Measurements from ENCODE around the gene ASB18. TPM values are rescaled to one million over a fixed set of nuclear protein-coding genes. Genes with fewer than 3 reads are reported as not detected.

The ASB18 gene
- total RNA-seq, 2 experiments from 2014 or later = not detected

DNA sequence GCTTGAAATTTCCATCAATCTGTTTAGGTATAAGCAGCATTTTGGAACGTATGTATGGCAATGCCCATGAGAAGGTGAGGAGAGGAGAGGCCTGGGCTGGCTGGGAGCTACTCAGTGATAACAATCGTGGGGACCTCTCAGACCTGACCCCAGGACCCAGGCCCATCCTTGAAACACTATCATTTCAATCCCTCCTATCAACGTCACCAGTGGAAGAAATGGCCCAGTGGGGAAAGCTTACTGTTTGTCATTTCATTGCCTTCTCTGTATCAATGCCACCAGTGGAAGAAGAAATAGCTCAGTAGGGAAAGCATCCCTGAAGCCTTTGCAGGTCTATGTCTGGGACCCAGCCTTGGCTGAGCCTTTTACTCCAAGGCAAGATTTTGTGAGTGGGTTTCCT lies 44.8 kb downstream of the ASB18 start:
- H3K4me3 Mint-ChIP-seq = no peak overlapping the region
- no peaks in the 10 kb centered on the region for H3K9me3 Mint-ChIP-seq
- no peak for DNase-seq
- no peaks in the 10 kb centered on the region for H3K4me1 Mint-ChIP-seq
- H3K36me3 Mint-ChIP-seq (ENCODE audit: low read depth) = no peaks in the 10 kb centered on the region
- ChIA-PET CTCF (no interaction called here), POLR2A (no interaction called here)
- no peak overlapping the region for H3K27ac Mint-ChIP-seq
- no peaks in the 10 kb centered on the region for H3K27me3 Mint-ChIP-seq

DNA sequence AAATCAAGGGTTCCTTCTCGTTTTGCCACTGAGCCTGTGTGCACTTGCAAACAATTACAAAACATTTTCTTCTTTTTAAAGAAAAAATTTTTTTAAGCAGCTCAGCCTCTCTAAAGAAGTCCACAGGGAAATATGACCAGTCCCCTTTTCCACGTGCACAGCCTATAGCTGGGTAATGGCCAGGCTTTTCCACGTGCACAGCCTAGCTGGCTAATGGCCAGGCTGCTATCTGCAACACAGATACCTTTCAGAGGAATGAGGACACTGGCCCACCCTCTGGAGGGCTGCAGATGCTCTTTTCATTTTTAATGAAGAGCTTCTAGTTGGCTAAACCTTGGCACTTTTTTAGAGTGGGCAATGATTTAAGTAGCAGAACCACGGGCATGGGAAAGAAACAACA lies 46.3 kb downstream of the ASB18 start:
- no peak for DNase-seq
- H3K27me3 Mint-ChIP-seq = no peaks in the 10 kb centered on the region
- H3K9me3 Mint-ChIP-seq = no peaks in the 10 kb centered on the region
- no peak overlapping the region for H3K4me3 Mint-ChIP-seq
- H3K27ac Mint-ChIP-seq = no peak overlapping the region
- H3K4me1 Mint-ChIP-seq = no peaks in the 10 kb centered on the region
- POLR2A ChIA-PET = no interaction called here
- CTCF ChIA-PET = interaction anchor here (0.7 kb wide), 1 partner anchor 499 kb away, joined by 3 read pairs; no protein-coding TSS in a partner anchor
- H3K36me3 Mint-ChIP-seq (ENCODE audit: low read depth) = no peaks in the 10 kb centered on the region

DNA sequence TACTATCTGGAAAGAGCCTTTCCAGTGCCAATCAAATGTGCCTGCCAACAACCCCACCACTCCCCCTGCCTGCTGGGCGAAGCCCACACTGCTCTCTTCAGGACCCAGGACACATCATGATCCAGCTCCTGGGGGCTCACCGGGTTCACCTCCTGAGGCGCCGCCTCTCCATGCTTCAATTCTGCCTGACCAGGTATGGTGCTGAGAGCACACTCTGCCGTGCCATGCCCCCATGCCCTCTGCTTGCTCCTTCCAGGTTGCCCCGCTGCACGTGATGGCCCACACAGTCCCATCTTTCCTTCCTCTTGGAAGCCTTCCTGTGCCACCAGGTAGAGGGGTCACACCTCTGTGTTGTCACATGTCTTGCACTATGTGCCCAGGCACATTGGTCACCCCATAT lies 47.5 kb downstream of the ASB18 start:
- no peaks in the 10 kb centered on the region for H3K4me1 Mint-ChIP-seq
- H3K36me3 Mint-ChIP-seq (ENCODE audit: low read depth) = no peaks in the 10 kb centered on the region
- H3K27ac Mint-ChIP-seq = no peak overlapping the region
- no peaks in the 10 kb centered on the region for H3K9me3 Mint-ChIP-seq
- DNase-seq = no peak
- H3K4me3 Mint-ChIP-seq = no peak overlapping the region
- ChIA-PET POLR2A (no interaction called here), CTCF (no interaction called here)
- H3K27me3 Mint-ChIP-seq = no peaks in the 10 kb centered on the region

DNA sequence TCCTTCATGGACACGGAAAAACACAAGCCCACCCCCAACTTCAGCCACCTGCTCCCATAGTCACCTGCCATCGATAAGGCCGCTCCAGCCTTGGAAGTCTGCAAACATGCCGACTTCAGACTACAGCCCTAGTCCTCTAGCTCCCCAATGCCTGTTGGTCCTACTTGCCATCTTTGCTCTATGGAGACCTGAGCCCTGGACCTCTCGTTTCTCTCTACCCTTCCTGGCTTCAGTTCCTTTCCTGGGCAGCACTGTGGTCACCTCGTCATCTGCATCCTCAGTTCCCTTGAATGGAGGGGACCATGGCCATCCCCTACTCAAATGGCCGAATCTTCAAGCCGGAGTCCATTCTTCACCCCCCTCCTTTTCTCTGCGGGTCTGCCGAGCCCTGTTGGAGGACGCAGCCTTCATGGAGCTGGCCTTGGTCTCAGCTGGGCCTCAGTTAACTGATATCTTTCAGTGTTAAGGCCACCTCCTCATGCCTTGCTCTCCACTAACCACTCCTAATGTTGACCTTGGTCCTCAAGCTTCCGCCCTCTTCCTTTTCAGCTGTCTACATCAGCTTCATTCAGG lies 48.4 kb downstream of the ASB18 start:
- no peak for DNase-seq
- Mint-ChIP-seq H3K27me3 (no peaks in the 10 kb centered on the region), H3K4me1 (no peaks in the 10 kb centered on the region), H3K9me3 (no peaks in the 10 kb centered on the region), H3K4me3 (no peak overlapping the region), H3K27ac (no peak overlapping the region), H3K36me3 (ENCODE audit: low read depth) (no peaks in the 10 kb centered on the region)
- ChIA-PET CTCF (no interaction called here), POLR2A (no interaction called here)

DNA sequence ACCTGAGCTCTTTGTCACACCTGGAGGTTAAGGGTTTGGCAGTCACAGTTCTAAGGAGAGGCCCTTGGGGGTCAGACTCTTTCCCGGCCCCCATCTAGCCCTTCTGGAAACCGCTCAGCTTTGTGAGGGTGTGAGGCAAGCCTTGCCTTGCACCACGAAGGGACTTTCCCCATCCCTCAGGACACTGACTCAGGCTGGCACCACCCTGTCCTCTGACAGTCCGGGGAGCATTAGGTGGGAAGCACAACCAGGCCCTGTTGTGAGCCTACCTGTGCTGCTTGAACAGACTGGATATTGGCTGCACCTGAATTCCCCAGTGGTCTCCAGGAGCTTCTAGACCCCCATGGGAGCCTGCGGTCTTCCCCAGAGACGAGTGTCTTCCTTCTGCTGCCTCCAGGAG lies 49.0 kb downstream of the ASB18 start:
- ChIA-PET CTCF (interaction anchor here (0.6 kb wide), 1 partner anchor 35 kb away, joined by 3 read pairs; no protein-coding TSS in a partner anchor), POLR2A (no interaction called here)
- H3K4me3 Mint-ChIP-seq = no peak overlapping the region
- H3K27ac Mint-ChIP-seq = no peak overlapping the region
- no peaks in the 10 kb centered on the region for H3K9me3 Mint-ChIP-seq
- DNase-seq = no peak
- no peaks in the 10 kb centered on the region for H3K4me1 Mint-ChIP-seq
- no peaks in the 10 kb centered on the region for H3K36me3 Mint-ChIP-seq (ENCODE audit: low read depth)
- no peaks in the 10 kb centered on the region for H3K27me3 Mint-ChIP-seq

DNA sequence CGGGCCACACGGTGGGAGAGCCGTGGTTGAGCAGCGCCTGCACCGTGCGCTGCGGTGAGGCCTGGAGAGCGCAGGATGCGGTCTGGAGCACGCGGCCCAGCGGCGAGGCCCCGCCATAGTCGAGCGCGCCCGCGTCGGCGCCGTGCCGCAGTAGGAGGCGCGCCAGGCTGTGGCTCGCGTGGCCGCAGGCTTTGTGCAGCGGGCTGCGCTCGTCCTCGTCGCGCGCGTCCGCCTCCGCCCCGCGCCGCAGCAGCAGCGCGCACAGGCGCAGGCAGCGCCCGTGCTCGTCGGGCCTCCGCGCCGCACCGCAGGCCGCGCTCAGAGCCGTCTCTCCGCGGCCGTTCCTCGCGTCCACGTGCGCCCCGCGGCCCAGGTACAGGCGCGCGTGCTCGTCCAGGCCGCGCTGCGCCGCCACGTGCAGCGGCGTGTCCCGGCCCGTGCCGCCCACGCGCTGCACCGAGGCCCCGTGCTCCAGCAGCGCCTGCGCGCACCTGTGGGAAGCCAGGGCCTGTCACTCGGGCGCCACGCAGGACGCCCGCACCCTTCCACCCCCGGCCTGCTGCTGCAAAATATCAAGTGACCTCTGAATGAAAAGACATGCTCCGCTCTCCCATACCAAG lies 49.7 kb downstream of the ASB18 start:
- no peaks in the 10 kb centered on the region for H3K36me3 Mint-ChIP-seq (ENCODE audit: low read depth)
- no peaks in the 10 kb centered on the region for H3K4me1 Mint-ChIP-seq
- CTCF ChIA-PET = interaction anchor here (0.6 kb wide), 1 partner anchor 34 kb away, joined by 3 read pairs; no protein-coding TSS in a partner anchor
- no peak for DNase-seq
- POLR2A ChIA-PET = no interaction called here
- no peak overlapping the region for H3K27ac Mint-ChIP-seq
- no peak overlapping the region for H3K4me3 Mint-ChIP-seq
- H3K9me3 Mint-ChIP-seq = no peaks in the 10 kb centered on the region
- H3K27me3 Mint-ChIP-seq = no peaks in the 10 kb centered on the region

- no peaks in the 10 kb centered on the region for H3K27me3 Mint-ChIP-seq
- CTCF ChIA-PET = no interaction called here
Observed at GRCh38 chr2:236211296-236211695, 52.9 kb downstream of the ASB18 start.

GRCh38 chr2:236210536-236210935 lies 53.7 kb downstream of the ASB18 start:
- H3K36me3 Mint-ChIP-seq (ENCODE audit: low read depth) = no peaks in the 10 kb centered on the region
- H3K9me3 Mint-ChIP-seq = no peaks in the 10 kb centered on the region
- ChIA-PET CTCF (no interaction called here), POLR2A (no interaction called here)
- H3K4me1 Mint-ChIP-seq = no peaks in the 10 kb centered on the region
- DNase-seq = no peak
- no peak overlapping the region for H3K4me3 Mint-ChIP-seq
- no peak overlapping the region for H3K27ac Mint-ChIP-seq
- no peaks in the 10 kb centered on the region for H3K27me3 Mint-ChIP-seq

More at GRCh38 chr2:236211296-236211695, 52.9 kb downstream of the ASB18 start:
- no peak overlapping the region for H3K27ac Mint-ChIP-seq
- H3K36me3 Mint-ChIP-seq (ENCODE audit: low read depth) = no peaks in the 10 kb centered on the region
- DNase-seq = no peak
- H3K9me3 Mint-ChIP-seq = no peaks in the 10 kb centered on the region
- POLR2A ChIA-PET = no interaction called here
- no peak overlapping the region for H3K4me3 Mint-ChIP-seq
- no peaks in the 10 kb centered on the region for H3K4me1 Mint-ChIP-seq

DNA sequence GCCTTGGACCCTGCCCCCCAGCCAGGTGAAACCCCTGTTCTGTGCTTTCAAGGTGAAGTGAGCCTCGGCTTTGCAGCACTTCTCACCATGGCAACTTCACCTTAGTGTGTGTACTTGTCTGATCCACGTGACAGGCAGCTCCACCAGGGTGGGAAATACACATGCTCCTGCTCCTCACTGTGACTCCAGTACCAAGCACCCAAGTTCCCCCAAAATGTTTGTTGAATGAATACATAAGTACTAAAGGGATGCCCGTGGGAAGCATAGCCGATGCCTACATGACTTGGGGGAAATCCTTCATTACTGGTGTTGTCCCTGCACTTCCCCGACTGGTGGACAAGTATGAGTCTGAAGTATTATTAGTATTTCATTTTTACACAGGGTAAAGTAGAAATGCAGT lies 54.2 kb downstream of the ASB18 start:
- H3K4me1 Mint-ChIP-seq = no peaks in the 10 kb centered on the region
- CTCF ChIA-PET = no interaction called here

GRCh38 chr2:236209535-236209934 lies 54.7 kb downstream of the ASB18 start:
- H3K9me3 Mint-ChIP-seq = no peaks in the 10 kb centered on the region
- H3K27me3 Mint-ChIP-seq = no peaks in the 10 kb centered on the region
- ChIA-PET CTCF (no interaction called here), POLR2A (no interaction called here)
- DNase-seq = no peak
- no peaks in the 10 kb centered on the region for H3K4me1 Mint-ChIP-seq
- no peak overlapping the region for H3K4me3 Mint-ChIP-seq
- no peak overlapping the region for H3K27ac Mint-ChIP-seq
- no peaks in the 10 kb centered on the region for H3K36me3 Mint-ChIP-seq (ENCODE audit: low read depth)

More for the DNA sequence above, 54.2 kb downstream of the ASB18 start:
- Mint-ChIP-seq H3K36me3 (ENCODE audit: low read depth) (no peaks in the 10 kb centered on the region), H3K9me3 (no peaks in the 10 kb centered on the region), H3K27ac (no peak overlapping the region), H3K27me3 (no peaks in the 10 kb centered on the region), H3K4me3 (no peak overlapping the region)
- POLR2A ChIA-PET = no interaction called here
- no peak for DNase-seq

DNA sequence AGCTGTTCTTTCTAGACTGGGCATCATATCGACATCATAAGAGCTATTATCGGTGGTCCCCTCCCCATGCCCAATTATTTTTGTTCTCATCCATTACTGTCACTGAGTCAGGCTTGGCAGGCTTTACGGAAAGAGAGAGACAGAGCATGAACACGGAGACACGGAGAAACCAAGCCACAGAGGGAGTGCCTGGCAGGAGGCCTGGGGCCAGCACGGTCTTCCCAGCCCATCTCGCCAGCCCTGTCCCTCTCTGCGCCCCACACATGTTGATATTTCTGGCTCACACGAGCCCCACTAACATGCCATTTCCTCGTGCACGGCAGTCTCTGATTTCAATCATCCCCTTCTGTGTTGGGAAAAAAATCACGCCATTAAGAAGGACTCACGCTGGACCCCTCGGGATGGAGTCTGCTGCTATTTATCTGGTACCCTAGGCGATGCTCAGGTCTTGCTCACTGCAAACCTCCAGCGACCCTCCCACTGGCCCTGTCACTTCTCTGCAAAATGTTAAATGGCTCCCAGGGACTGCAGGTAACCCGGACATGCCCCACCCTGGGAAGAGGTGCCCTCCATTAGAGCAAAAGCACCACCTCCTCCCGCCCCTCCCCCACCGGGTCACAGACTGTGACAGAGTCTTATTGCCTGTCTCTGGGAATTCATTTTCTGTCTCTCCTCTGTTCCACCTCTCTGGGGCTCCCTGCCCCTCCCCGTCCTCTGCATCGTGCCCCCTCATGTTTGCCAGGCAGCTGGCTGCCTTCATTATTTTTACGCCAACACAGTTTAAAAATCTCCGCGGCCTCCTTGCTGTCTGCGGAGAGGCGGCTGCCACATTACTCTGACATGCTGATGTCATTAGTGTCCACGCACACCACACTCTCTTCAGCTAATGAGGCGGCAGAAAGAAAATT lies 55.9 kb downstream of the ASB18 start:
- no peaks in the 10 kb centered on the region for H3K4me1 Mint-ChIP-seq
- CTCF ChIA-PET = no interaction called here
- POLR2A ChIA-PET = no interaction called here
- H3K27me3 Mint-ChIP-seq = no peaks in the 10 kb centered on the region
- H3K9me3 Mint-ChIP-seq = no peaks in the 10 kb centered on the region
- no peak overlapping the region for H3K4me3 Mint-ChIP-seq
- H3K27ac Mint-ChIP-seq = no peak overlapping the region
- DNase-seq = no peak
- H3K36me3 Mint-ChIP-seq (ENCODE audit: low read depth) = no peaks in the 10 kb centered on the region

GRCh38 chr2:236207472-236207871 lies 56.7 kb downstream of the ASB18 start:
- H3K27me3 Mint-ChIP-seq = no peaks in the 10 kb centered on the region
- no peaks in the 10 kb centered on the region for H3K4me1 Mint-ChIP-seq
- no peaks in the 10 kb centered on the region for H3K36me3 Mint-ChIP-seq (ENCODE audit: low read depth)
- no peak overlapping the region for H3K27ac Mint-ChIP-seq
- no peaks in the 10 kb centered on the region for H3K9me3 Mint-ChIP-seq
- H3K4me3 Mint-ChIP-seq = no peak overlapping the region
- ChIA-PET CTCF (interaction anchor here (0.6 kb wide), 1 partner anchor 36 kb away, joined by 4 read pairs; no protein-coding TSS in a partner anchor), POLR2A (no interaction called here)
- DNase-seq = no peak

GRCh38 chr2:236205867-236206645 lies 58.1 kb downstream of the ASB18 start:
- POLR2A ChIA-PET = no interaction called here
- CTCF ChIA-PET = no interaction called here
- no peaks in the 10 kb centered on the region for H3K27me3 Mint-ChIP-seq

More at GRCh38 chr2:236205867-236206645, 58.1 kb downstream of the ASB18 start:
- Mint-ChIP-seq H3K27ac (no peak overlapping the region), H3K4me3 (no peak overlapping the region), H3K36me3 (ENCODE audit: low read depth) (no peaks in the 10 kb centered on the region), H3K4me1 (no peaks in the 10 kb centered on the region), H3K9me3 (no peaks in the 10 kb centered on the region)
- DNase-seq = no peak

Measured in activated CD4-positive, alpha-beta memory T cell treated with anti-CD3 and anti-CD28 coated beads, Interleukin-2, amount 10 ng/mL, durations not matched to agents 7 days and 5 days (primary cell).